Smooth muscle cell (in vitro differentiated cells): ENCODE results near the gene CDC34. TPM values are rescaled to one million over a fixed set of nuclear protein-coding genes. Genes with fewer than 3 reads are reported as not detected.

ENCODE experiments used
- DNase-seq: peaks from one replicate; lab custom pipeline; 2025; ENCODE audit not compliant: unreplicated experiment; lab: John Stamatoyannopoulos, UW
- H2AFZ ChIP-seq: fragments of 200-600 bp; sonication (generic); 2 replicates; pipeline ENCODE4 v1.6.0; 2016; ENCODE audit warnings: antibody characterized with exemption, low read depth, mild to moderate bottlenecking
- H3F3A ChIP-seq: fragments of 200-600 bp; sonication (generic); 2 replicates; pipeline ENCODE4 v1.6.0; 2017; ENCODE audit warnings: antibody characterized with exemption, low read depth
- H3K27ac ChIP-seq: fragments of 200-600 bp; sonication (generic); 2 replicates; pipeline ENCODE4 v1.5.1; 2016; ENCODE audit warnings: low read depth, mild to moderate bottlenecking
- H3K27me3 ChIP-seq: fragments of 200-600 bp; sonication (generic); 2 replicates; pipeline ENCODE4 v1.6.1; 2016; ENCODE audit warnings: low read depth, mild to moderate bottlenecking
- H3K36me3 ChIP-seq: fragments of 200-600 bp; sonication (generic); 2 replicates; pipeline ENCODE4 v1.5.1; 2016; ENCODE audit warnings: low read depth
- H3K4me1 ChIP-seq: fragments of 200-600 bp; sonication (generic); 2 replicates; pipeline ENCODE4 v1.5.1; 2016; ENCODE audit warnings: low read depth
- H3K4me2 ChIP-seq: fragments of 200-600 bp; sonication (generic); 2 replicates; pipeline ENCODE4 v1.6.0; 2016; ENCODE audit warnings: mild to moderate bottlenecking
- H3K4me3 ChIP-seq: fragments of 200-600 bp; sonication (generic); 2 replicates; pipeline ENCODE4 v1.5.1; 2016; ENCODE audit warnings: mild to moderate bottlenecking
- H3K79me2 ChIP-seq: fragments of 200-600 bp; sonication (generic); 2 replicates; pipeline ENCODE4 v1.6.0; 2016; ENCODE audit warnings: low read depth, mild to moderate bottlenecking
- H3K9ac ChIP-seq: fragments of 200-600 bp; sonication (generic); 2 replicates; pipeline ENCODE4 v1.6.0; 2016; ENCODE audit warnings: low read depth
- H3K9me3 ChIP-seq: fragments of 200-600 bp; sonication (generic); replicated peaks from 2 replicates; pipeline ENCODE4 v1.5.1; 2016; ENCODE audit warnings: low read depth
- H4K20me1 ChIP-seq: fragments of 200-600 bp; sonication (generic); 2 replicates; pipeline ENCODE4 v1.6.0; 2016; ENCODE audit warnings: low read depth
- CTCF ChIP-seq: fragments of 200-600 bp; sonication (generic); IDR thresholded peaks from 2 replicates; pipeline ENCODE4 v1.5.1; 2017; ENCODE audit warnings: borderline replicate concordance, mild to moderate bottlenecking, antibody characterized with exemption; ENCODE audit not compliant: insufficient read depth, poor library complexity, severe bottlenecking
- WGBS: methylation state at CpG from one replicate; pipeline ENCODE4 v1.1.7; 2016; ENCODE audit warnings: low lambda C conversion rate; 5-methylcytosine and 5-hydroxymethylcytosine counted together
- polyA plus RNA-seq: library from polyadenylated mRNA; unstranded; fragments of >200 nt; fragmentation: Nextera tagmentation; extraction: Ambion mirVana; gene quantifications from 2 replicates; pipeline ENCODE4 v1.2.1, GENCODE V29; 2016
- total RNA-seq: library from RNA; depleted of rRNA; stranded (reverse); fragments of >200 nt; gene quantifications from 2 replicates; pipeline ENCODE4 v1.2.3, GENCODE V29; 2014

CDC34 gene
- total and polyA plus RNA-seq, 2 experiments from 2014 or later: 67.7 to 151 TPM

GRCh38 chr19:554817-555216 lies 23.3 kb downstream of the CDC34 start:
- Histone ChIP-seq H3K9me3 (no peaks in the 10 kb centered on the region), H4K20me1 (no peaks in the 10 kb centered on the region), H3K4me3 (no peak overlapping the region), H3K9ac (no peak overlapping the region), H3F3A (no peaks in the 10 kb centered on the region), H3K27me3 (no peaks in the 10 kb centered on the region), H3K27ac (no peak overlapping the region), H3K4me1 (peaks cover 6% of the 10 kb centered on the region), H3K36me3 (no peaks in the 10 kb centered on the region), H3K79me2 (no peaks in the 10 kb centered on the region), H2AFZ (no peak overlapping the region), H3K4me2 (no peak overlapping the region)
- no peak for TF ChIP-seq CTCF
- DNase-seq: no peak
- 91% methylated on average over 20 of the region's 20 CpGs for WGBS

DNA sequence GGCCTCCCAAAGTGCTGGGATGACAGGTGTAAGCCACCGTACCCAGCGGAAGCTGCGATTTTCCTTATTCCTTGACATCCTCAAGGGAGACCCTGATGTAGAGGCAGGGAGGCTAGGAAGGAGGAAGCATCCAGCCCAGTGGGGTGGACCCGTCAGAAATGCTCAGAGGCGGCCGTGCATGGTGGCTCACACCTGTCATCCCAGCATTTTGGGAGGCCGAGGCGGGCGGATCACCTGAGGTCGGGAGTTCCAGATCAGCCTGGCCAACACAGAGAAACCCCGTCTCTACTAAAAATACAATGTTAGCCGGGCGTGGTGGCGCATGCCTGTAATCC lies 23.9 kb downstream of the CDC34 start:
- Histone ChIP-seq H3K4me3 (no peak overlapping the region), H3K4me2 (no peak overlapping the region), H3F3A (no peaks in the 10 kb centered on the region), H3K36me3 (no peaks in the 10 kb centered on the region), H3K79me2 (no peaks in the 10 kb centered on the region), H2AFZ (no peak overlapping the region), H3K27ac (no peak overlapping the region), H3K9me3 (no peaks in the 10 kb centered on the region), H3K4me1 (peaks cover 6% of the 10 kb centered on the region), H3K9ac (no peak overlapping the region), H3K27me3 (no peaks in the 10 kb centered on the region), H4K20me1 (no peaks in the 10 kb centered on the region)
- DNase-seq: no peak
- WGBS: 97% methylated on average over 14 of the region's 14 CpGs
- TF ChIP-seq CTCF: no peak

DNA sequence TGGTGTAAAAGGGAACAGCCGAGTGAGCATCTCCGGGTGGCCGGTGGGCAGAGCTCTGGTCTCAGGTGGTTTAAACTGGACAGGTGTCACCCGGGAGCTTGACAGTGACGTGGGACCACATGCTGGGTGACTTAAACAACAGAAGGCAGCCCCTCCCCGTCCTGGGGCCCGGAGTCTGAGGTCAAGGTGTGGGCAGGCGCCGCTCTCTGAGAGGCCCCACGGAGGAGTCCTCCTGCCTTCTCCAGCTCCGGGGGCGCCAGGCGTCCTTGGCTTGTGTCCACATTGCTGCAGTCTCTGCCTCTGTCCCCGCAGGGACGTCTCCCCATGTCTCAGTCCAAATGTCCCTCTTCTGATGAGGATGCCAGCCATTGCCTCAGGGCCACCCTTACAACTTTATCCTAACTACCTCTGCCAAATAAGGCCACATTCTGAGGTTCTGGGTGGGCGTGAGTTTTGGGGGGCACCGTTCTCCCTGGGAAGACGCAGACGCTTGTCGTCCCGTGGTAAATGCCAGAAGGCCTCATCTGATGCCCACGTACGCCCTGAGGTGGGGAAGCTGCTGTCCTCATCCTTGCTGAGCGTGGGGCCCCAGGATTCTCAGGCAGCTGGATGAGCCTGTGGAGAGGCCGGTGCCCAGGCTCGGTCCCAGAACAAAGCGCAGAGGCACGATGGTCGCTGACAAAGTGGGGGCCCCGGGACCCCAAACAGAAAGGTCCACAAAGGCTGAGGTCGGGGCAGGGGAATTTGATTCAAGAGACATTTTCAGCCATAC lies 25.2 kb downstream of the CDC34 start:
- Histone ChIP-seq H3K27me3 (no peaks in the 10 kb centered on the region), H3K27ac (no peak overlapping the region), H2AFZ (no peak overlapping the region), H4K20me1 (no peaks in the 10 kb centered on the region), H3K4me2 (no peak overlapping the region), H3K79me2 (no peaks in the 10 kb centered on the region), H3K9ac (no peak overlapping the region), H3K4me1 (peaks cover 6% of the 10 kb centered on the region), H3K9me3 (no peaks in the 10 kb centered on the region), H3F3A (no peaks in the 10 kb centered on the region), H3K4me3 (no peak overlapping the region), H3K36me3 (no peaks in the 10 kb centered on the region)
- DNase-seq: no peak
- 92% methylated on average over 27 of the region's 31 CpGs for WGBS
- TF ChIP-seq CTCF: no peak
